ENCODE results near the gene CYP4F8.

The CYP4F8 gene

GRCh38 chr19:15639596-15639995, 24.6 kb downstream of the CYP4F8 start:
- Histone ChIP-seq H3K79me2 (ENCODE audit: control insufficient read depth, low read length) (no peaks in the 10 kb centered on the region), H3K9me2 (replicated peaks; ENCODE audit: control insufficient read depth, low read length) (no peaks in the 10 kb centered on the region), H4K20me1 (ENCODE audit: control insufficient read depth, insufficient read depth, low read depth, low read length) (no peaks in the 10 kb centered on the region), H3K27ac (ENCODE audit: low read depth, low read length) (no peak overlapping the region), H3K27me3 (ENCODE audit: control insufficient read depth, low read length) (no peaks in the 10 kb centered on the region), H3K4me1 (ENCODE audit: control insufficient read depth, low read length) (no peaks in the 10 kb centered on the region), H3K36me3 (ENCODE audit: control insufficient read depth, low read length) (no peaks in the 10 kb centered on the region), H3K9me3 (ENCODE audit: control insufficient read depth, insufficient read depth, low read length) (no peaks in the 10 kb centered on the region), H3K4me2 (ENCODE audit: low read length) (no peak overlapping the region), H3K4me3 (ENCODE audit: low read length) (no peak overlapping the region), H3F3A (ENCODE audit: control insufficient read depth, insufficient read depth) (no peaks in the 10 kb centered on the region)
- TF ChIP-seq CTCF (IDR thresholded peaks at IDR 0.05; ENCODE audit: low read depth, low read length, poor library complexity, severe bottlenecking) = no peak

- Histone ChIP-seq H4K20me1 (ENCODE audit: control insufficient read depth, insufficient read depth, low read depth, low read length) (no peaks in the 10 kb centered on the region), H3K9me3 (ENCODE audit: control insufficient read depth, insufficient read depth, low read length) (no peaks in the 10 kb centered on the region), H3F3A (ENCODE audit: control insufficient read depth, insufficient read depth) (no peaks in the 10 kb centered on the region), H3K36me3 (ENCODE audit: control insufficient read depth, low read length) (no peaks in the 10 kb centered on the region), H3K27ac (ENCODE audit: low read depth, low read length) (no peak within 1 kb of the TSS), H3K4me1 (ENCODE audit: control insufficient read depth, low read length) (no peaks in the 10 kb centered on the region), H3K9me2 (replicated peaks; ENCODE audit: control insufficient read depth, low read length) (no peaks in the 10 kb centered on the region), H3K79me2 (ENCODE audit: control insufficient read depth, low read length) (no peaks in the 10 kb centered on the region), H3K4me2 (ENCODE audit: low read length) (no peak within 1 kb of the TSS), H3K4me3 (ENCODE audit: low read length) (no peak within 1 kb of the TSS), H3K27me3 (ENCODE audit: control insufficient read depth, low read length) (no peaks in the 10 kb centered on the region)
- TF ChIP-seq EZH2phosphoT487 (IDR thresholded peaks at IDR 0.05; ENCODE audit: borderline replicate concordance, low read length) (no peak), CTCF (IDR thresholded peaks at IDR 0.05; ENCODE audit: low read depth, low read length, poor library complexity, severe bottlenecking) (no peak)
Observed at GRCh38 chr19:15640294-15640903, 25.4 kb downstream of the CYP4F8 start, which contains the start of gene CYP4F3. Gene CYP4F3, plus strand, starts transcription at chr19:15640897. Its CDS starts 519 bp downstream, at chr19:15641416.

- Histone ChIP-seq H3K4me2 (ENCODE audit: low read length) (no peak overlapping the region), H3K36me3 (ENCODE audit: control insufficient read depth, low read length) (no peaks in the 10 kb centered on the region), H3K27me3 (ENCODE audit: control insufficient read depth, low read length) (no peaks in the 10 kb centered on the region), H3K27ac (ENCODE audit: low read depth, low read length) (no peak overlapping the region), H4K20me1 (ENCODE audit: control insufficient read depth, insufficient read depth, low read depth, low read length) (no peaks in the 10 kb centered on the region), H3K4me1 (ENCODE audit: control insufficient read depth, low read length) (no peaks in the 10 kb centered on the region), H3F3A (ENCODE audit: control insufficient read depth, insufficient read depth) (no peaks in the 10 kb centered on the region), H3K9me2 (replicated peaks; ENCODE audit: control insufficient read depth, low read length) (no peaks in the 10 kb centered on the region), H3K79me2 (ENCODE audit: control insufficient read depth, low read length) (no peaks in the 10 kb centered on the region), H3K9me3 (ENCODE audit: control insufficient read depth, insufficient read depth, low read length) (no peaks in the 10 kb centered on the region), H3K4me3 (ENCODE audit: low read length) (no peak overlapping the region)
- TF ChIP-seq EZH2phosphoT487 (IDR thresholded peaks at IDR 0.05; ENCODE audit: borderline replicate concordance, low read length) = no peak
- TF ChIP-seq CTCF (IDR thresholded peaks at IDR 0.05; ENCODE audit: low read depth, low read length, poor library complexity, severe bottlenecking) = no peak
Observed at GRCh38 chr19:15640904-15641597, 26.0 kb downstream of the CYP4F8 start.

Measured in DOHH2 (cell line).